Activated CD4-positive, CD25-positive, alpha-beta regulatory T cell treated with anti-CD3 and anti-CD28 coated beads, Interleukin-2, amount 50 U/mL, for 24 hours (primary cell): ENCODE results near the gene CCNK.

Experiments
- ATAC-seq, 2 donors: fragments of 150-1000 bp; cut with Tn5 transposase; one replicate each; pipeline ENCODE4 v1.10.0; 2021; ENCODE audit warnings: mild to moderate bottlenecking in 1 of 2, moderate library complexity in 1 of 2

Gene CCNK

DNA sequence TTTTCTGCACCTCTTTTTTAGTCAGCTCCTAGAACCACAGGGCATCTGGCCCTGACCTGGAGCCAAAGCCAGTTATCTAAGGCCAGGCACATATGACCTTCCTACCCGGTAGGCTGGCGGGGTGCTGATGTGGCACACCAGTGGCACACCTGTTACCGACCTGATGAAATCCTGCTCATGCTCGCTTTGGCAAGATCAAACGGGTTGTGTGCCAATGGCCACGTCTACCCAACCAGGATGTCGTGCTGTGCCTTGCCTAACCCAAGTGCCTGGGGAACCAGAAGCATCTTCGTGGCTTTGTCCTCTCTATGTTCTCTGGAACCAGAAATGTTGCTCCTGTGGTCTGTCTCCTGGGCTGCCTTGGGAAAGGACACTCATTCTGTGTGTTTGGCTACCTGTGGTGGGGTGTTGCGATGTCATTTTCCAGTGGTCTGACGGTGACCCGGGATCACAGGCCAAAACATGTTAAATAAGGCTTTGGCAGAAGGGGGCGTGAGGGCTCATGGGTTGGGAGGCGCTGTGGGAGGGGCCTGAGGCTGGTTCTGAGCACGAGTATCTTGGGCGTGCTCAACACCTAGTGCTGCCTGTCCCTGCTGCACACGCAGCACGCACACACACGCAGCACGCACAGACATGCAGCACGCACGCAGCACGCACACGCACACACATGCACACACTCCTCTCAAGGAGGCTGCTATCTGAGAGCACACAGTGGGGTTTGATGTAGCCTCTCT, 27.9 kb downstream of the CCNK start:
- no peak for ATAC-seq

DNA sequence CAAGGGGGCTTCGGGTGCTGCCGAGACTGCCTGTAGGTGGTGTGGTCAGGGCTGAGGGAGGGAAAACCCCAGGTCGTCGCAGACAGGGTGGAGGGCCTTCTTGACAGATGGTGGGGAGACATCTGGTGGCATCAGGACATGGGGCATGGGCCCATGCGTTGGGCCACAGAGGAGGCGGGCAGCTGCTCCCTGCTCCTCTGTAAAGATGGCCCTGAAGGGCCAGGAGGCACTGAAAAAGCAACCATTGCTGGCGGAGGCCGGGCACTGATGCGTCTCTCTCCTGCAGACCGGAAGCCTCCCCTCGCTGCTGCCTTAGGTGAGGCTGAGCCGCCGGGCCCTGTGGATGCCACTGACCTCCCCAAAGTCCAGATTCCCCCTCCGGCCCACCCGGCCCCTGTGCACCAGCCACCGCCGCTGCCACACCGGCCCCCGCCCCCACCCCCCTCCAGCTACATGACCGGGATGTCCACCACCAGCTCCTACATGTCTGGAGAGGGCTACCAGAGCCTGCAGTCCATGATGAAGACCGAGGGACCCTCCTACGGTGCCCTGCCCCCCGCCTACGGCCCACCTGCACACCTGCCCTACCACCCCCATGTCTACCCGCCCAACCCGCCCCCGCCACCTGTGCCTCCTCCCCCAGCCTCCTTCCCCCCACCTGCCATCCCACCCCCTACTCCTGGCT, 28.8 kb downstream of the CCNK start:
- ATAC-seq = no peak

DNA sequence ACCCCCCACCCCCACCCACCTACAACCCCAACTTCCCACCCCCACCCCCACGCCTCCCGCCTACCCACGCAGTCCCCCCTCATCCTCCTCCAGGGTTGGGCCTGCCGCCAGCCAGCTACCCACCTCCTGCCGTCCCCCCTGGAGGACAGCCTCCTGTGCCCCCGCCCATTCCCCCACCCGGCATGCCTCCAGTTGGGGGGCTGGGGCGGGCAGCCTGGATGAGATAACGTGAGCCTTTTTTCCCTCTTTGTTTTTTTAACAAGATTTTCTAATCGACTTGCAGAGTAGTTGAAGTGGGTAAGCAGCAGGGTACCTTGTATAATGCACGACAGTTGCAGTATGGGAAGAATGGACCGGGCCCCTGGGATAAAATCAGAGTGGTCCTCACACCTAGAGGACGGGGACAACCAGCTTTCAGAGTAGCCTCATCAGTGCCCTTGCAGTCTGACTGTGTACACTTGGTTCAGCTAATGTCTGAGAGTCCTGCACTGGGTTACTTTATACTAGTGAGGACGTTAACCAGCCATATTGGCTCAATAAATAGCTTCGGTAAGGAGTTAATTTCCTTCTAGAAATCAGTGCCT, 29.4 kb downstream of the CCNK start:
- no peak for ATAC-seq

DNA sequence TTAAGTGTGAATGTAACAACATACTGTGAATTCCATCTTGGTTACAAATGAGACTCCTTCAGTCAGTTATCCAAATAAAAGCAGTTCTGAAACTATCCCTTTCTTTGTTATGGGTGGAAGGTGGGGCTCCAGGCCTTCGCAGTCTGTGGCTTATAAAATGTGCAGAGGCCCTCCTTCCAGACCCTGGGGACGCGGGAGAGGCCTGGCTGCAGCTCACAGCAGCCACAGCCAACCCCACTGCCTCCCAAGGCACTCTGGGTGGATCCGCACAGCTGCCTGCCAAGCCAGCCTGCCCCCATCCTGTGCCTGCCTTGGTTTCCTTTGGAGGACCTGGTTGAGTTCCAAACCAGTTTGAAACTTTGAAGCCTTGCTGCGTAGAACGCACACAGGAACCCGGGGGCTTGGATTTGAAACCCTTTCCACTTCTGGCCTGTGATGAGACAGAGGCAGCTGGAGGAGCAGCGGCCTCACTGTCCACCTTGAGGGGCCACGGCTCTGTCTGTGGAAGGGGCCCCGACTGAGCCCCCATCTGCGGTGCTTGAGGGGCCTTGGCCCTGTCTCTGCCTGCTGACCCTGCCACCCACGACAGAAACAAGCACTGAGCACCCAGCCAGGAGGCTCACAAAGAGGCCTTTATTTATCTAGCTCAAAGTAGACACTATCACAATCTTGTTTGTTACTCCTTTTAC, 30.4 kb downstream of the CCNK start:
- no peak for ATAC-seq

DNA sequence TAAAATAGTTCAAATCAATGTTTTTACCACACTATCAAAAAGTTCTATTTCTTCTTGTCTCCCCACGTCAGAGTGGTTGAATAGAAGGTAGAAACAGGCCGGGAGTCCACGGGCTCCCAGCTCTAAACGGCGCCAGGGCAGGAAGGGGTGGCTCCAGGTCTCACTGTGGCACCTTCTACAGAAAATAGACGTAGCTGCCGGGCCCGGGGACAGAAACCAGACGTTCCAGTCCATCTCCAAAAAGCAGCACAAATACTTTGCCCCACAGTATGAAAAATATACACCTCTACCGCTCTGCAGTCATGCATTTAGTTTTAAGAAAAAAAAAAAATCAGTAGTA, 30.9 kb downstream of the CCNK start:
- ATAC-seq = no peak

DNA sequence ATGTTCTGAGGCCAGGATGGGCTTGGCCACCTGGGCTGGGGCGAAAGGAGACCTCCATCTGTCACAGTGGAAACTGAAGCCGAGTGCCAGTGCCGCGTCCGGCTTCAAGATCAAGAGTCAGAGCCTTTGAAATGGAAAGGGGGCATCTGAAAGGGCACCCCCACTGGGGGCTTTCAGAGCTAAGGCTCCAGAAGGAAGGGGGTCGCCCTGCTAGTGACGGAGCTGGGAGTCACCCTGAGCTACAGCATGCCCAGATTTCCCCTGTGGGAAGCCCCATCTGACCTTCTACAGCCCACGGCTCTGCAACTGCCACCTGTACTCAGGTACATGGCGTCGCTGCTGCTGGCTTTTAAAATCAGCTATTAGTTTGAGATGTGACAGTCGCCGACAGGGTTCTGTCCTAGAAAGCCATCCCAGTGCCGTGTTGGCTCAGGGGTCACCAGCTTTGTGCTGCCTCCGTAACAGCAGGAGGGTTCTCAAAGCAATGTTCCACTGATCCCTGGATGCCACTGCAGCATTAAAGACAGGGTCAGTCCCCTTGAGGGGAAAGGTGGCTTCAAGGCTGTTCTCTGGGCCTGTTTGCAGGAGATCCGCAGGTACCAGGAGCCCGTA, 31.5 kb downstream of the CCNK start:
- ATAC-seq = no peak

DNA sequence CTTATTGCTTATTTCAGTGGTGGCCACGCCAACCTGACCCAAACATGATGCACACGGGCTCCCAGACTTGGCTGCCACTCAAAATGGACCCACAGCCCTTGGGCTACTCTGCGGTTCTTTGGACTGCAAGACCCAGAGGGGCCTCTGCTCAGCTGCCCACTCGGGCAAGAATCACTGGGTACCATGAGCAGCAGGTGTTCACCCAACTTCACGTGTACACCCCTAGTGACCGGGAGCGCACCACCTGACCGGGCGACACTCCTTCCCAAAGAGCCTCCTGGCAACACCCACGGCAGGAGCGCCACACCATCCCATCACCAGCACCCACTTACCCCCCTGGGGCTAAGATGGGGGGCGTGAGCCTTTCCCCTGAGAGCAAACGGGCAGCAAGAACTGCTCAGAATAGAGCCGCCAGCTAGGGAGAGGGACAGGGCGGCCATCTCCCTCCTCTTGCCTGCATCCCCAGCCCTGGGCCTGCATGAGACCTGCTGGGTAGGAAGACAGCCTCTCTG, 32.0 kb downstream of the CCNK start:
- ATAC-seq = no peak

DNA sequence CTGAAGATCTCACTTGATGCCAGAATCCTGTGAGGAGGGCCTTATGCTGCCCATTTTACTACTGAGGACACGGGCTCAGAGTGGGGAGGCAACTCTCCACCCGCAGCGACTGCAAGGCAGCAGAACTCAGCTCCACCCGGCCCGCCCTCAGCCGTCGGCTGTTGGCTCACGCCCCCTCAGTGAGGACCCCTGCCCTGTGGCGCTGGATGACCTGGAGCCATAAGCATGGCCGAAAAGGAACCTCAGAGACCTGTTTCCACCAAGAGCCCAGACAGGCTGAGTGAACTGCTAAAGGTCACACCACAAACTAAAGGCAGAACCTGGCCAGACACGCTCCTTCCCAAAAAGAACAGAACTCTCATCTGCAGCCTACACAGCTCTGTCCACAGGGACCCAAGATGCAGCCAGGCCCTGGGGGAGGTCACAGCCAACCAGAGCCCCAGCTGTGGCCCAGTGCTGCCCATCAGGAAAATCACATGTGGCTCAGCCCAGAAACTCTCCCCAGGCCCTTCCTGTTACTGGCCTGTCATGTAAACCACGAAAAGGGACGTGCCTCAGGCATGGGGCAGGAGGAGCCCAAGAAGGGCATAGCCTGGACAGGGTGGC, 32.8 kb downstream of the CCNK start:
- ATAC-seq = no peak

DNA sequence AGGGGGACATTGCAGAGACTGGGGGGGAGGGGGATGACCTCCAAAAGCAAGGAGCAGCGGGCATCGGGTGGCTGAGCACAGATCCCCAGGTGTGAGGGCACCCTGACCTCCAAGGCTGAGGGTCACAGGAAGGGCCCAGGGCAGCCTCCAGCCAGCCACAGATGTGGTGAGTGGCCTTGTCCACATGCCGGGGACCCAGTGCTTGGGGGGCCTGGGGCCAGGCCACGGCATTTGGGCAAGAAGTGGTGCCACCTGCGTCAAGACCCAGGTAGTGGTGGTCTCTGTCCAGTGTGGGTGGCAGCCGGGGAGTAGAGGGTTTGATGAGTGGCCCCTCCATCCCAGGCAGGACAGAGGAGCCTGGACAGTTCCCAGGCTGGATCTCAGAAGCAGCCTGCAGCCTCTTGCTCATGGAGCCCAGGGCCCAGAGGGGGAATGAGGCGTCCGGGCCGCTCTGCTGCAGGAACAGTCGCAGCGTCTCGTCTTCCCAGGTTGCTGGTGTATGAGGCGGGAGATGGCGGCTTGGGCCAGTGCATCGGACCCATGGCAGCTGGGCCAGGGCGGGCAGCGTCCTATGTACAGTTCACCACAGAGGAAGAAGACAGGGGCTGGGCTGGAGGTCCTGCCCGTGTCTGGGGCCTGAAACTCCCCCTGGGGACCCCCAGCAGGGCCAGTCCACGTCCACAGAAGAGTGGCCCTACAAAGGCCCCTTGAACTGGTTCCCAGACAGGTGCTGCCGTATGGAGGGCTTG, 33.5 kb downstream of the CCNK start:
- ATAC-seq = no peak

DNA sequence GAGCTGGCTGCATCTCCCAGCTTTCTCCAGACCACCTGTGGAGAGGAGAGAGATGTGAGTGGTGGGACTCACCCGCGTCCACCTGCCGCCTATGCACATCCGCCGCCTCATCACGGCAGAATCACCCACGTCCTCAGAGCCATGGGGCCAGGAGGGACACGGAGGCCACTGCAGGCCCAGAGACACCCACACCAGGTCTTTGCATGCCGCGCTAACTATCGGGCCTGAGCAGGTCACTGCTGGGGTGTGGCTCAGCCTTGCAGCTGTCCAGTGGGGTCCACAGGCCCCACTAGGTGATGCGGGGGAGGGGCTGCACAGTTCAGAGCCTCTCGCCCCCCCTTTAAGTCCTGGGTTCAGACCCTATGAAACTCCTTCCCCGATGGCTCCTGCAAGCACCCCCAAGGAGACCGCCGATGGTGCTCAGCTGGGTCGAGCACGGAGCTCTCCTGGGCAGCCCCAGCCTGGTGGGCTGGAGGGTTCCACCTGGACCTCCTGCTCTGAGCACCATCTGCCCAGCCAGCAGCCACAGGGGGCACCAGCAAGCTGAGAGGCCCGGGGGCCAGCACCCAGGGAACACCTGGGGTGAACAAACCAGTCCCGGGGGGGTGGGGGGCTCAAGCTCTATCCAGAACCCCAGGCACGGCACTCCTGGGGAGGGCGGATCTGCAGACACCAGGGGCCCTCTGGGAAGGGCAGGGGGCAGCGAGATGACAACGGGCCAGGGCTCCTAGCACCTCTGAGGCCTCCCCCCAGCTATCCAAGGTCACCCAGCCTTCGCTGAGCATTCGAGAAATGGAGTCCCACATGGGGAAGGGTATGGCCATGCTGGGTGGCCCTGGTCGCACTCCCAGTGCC, 34.3 kb downstream of the CCNK start:
- ATAC-seq = no peak

DNA sequence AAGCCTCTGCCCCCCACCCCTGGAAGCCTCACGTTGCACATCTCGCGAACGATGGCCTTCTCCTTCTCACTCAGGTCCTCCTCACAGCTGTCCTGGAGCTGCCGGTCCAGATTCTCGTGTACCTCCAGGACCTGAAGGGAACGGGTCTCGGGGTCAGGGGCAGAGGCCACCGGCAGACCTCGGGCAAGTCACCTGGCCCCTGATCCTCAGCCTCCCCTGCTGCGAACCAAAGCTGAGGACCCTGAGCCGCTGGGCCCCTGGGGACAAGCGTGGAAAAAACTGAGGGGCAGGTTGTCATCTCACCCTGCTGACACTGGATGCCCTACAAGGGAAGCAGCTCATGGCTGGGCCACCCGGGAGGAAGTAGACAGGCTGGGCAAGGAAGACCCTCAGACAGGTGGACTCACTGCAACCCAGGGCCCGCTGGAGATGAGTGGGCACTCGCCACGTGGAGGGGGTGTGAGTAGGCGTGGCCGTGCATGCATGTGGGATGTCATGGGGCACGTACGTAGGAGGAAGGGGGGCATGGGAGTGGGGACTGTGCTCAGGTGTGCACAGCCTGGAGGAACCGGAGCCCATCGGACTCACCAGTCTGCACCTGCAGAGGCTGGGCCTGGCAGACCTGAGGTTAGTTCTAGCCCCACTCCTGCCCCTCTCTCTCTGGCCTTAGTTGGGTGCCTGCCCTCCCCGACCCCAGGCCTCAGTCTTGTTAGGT, 35.1 kb downstream of the CCNK start:
- no peak for ATAC-seq

DNA sequence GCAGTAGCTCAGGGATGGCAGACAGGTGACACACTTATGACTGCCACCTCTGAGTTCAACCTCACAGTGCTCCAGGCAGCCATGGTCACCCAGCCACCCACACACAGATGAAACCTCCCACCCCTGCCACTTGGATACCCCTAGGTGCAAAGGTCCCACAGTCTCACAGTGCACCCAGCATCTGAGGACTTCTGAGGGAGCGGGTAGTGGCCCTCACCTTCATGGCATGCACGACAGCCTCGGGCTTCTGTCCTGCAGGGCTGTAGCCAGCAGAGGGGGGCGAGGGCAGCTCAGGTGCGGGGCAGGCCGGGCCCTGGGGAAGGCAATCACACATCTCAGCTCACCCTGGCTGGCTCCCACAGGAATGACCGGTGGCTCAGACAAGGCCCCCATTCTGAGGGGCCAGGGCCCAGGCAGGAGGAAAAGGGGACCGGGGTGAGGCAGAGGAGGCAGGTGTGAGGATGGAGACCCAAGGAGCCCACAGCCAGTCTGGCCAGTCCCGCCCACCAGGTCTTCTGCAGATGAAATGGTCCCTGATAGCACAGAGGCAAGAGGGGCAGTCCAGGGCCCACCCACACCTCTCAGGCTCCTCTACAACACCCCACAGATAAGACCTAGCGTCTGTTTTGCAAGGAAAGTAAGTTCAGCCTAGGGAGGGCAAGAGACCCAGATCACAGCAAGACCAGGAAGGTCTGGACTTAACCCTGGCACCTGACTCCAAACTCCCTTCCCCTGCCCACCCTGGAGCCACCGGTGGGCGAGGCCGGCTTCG, 35.8 kb downstream of the CCNK start:
- ATAC-seq = no peak

DNA sequence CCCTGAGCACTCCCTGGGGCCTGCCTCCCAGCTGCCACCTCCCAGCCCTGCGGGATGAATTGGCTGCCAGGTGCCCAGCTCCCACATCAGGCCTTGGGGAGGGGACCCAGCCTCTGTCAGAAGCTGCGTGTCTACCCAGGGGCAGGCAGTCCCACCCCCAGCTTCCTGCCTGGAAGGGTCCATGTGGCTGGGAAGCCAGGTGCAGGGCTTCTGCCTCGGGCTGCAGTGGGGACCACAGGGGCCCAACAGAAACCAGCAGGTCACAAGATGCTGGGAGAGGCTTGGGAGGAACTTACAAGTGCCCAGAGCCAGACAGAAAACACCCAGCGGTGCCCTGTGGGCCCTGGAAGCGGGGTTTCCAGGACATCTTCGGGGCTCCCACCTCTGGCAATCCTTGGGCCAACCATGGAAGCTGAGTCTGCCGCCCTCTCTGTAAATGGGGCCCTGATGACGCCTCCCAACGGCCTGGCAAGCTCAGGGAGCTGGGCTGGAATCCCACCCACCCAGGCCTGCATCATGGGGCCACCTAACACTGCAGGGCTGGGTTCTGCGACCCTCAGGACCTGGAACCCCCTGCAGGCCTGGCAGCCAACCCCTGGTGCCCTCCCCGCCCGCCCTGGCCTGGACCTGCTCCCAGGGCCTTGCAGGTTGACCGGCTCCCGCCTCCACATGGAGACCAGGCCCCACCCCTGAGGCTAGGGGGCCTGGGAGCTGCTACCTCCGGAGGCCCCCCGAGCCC, 36.6 kb downstream of the CCNK start:
- ATAC-seq = no peak

DNA sequence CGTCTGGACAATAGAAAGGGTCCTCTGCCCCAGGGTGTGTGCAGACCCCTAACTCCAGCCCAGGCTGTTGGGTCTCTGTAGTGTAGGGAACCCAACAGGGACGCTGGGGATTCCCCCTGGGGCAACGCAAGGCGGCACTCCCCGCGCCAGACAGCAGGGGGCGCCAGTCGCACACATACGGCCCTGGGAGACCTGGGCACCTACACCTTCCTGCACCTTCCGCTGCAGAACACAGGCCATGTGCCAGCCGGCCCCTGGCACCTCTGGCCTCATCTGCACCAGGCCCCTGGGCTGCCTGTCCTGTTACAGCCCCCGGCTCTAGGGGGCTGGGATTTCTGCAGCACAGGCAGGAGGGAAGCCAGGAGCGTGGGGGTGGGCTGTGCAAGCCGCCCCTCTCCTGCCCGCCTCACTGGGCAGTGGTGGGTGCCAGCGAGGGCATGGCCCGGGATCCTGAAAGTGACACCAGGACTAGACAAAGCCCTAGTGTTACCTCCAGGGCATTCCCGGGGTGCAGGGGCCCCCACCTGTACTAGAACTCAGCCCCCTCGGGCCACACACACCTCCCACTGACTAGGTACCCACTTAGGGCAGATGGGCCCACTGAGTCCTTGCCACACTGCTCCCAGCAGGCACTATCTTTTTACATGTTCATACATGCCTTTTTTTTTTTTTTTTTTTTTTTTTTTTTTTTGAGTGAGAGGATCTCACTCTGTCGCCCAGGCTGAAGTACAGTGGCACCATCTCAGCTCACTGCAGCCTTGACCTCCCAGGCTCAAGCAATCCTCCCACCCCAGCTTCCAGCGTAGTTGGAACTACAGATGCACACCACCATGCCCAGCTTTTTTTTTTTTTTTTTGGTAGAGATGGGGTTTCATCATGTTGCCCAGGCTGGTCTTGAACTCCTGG, 37.5 kb downstream of the CCNK start:
- ATAC-seq = peak; percentile 80 to 81

DNA sequence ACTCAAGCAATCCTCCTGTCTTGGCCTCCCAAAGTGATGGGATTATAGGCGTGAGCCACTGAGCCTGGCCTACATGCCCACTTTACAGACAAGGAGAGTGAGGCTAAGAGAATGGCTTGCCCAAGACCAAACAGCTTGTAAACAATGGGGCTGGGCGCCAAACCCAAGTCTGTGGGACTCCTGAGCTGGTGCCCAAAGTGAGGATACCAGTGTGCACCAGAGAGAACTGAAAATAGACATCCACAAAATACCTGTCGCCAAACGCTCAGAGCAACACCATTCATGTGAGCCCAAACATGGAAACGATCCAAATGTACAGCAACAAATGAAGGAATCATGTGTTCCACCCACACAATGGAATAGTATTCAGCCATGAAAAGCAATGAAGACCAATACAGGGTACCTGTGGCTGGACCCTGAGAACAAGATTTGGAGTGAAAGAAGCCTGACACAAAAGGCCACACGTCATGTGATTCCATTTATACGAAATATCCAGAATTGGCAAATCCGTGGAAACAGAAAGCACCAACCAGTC, 38.2 kb downstream of the CCNK start:
- no peak for ATAC-seq

DNA sequence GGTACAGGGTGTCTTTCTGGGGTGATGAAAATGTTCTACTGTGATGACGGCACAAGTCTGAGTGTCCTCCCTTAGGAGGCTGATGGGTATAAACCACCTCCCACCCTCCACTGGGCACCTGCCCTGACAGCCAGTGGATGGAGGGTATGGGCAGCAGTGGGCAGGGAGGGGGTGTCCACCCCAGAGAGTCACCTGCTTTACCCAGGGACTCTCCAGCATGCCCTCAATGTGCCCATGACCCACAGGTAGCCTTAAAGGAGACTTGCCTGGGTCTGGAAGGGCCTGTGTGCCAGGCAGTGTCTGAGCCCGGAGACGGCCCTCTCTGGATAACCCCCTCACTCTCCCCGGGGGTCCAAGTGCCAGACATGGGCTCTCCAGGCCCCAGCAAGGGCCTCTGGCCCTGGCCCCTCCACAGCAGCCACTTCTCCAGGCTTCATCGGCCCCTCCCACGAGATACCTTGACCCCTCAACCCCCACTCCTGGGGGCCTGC, 38.8 kb downstream of the CCNK start:
- ATAC-seq = no peak

DNA sequence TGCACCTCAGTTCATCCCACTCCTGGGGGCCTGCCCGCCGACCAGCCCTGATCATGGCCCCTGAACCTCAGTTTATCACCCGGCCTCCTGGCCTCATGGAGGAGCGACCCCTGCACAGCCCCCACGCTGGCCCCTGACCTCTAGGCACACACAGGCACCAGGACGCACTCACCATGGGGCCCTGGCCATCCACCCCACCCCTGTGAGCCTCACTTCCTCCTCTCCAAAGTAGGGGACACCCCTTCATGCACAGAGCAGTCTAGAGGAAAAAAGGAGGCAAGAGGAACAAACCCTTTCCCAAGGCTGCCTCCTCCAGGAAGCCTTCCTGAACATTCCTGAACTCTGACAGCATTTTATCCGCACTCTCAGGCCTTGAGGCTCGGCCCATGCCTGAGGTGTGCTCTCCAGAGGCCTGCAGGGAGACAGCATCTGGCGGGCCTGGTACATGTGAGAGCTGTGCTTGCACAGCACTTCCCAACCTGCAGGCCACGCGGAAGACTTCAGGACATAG, 39.4 kb downstream of the CCNK start:
- ATAC-seq = no peak
